ENCODE measurements around the gene TSPAN18.

DNA sequence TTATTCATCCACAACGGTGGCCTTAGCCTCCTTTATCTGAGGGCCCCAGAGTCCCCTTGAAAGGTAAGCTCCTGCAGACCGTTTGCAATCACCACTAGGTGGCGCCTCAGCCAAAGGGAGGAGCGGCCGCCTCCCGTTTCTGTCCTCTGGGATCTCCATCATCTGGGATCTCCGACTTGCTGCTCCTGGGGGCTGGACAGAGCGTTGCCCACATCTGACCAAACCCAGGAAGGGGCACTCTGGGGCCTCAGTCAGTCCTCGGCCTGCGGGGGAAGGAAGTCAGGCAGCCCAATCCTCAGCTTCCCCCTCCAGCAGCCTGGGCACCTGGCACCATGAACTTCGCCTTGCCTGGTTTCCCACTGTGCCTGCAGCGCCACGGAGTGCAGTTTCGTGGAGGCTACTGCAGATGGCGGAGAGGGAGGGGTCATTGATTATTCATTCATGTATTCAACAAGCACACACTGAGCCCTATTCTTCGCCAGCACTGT, 200.5 kb downstream of the TSPAN18 start:
- TF ChIP-seq, protein P1, sequence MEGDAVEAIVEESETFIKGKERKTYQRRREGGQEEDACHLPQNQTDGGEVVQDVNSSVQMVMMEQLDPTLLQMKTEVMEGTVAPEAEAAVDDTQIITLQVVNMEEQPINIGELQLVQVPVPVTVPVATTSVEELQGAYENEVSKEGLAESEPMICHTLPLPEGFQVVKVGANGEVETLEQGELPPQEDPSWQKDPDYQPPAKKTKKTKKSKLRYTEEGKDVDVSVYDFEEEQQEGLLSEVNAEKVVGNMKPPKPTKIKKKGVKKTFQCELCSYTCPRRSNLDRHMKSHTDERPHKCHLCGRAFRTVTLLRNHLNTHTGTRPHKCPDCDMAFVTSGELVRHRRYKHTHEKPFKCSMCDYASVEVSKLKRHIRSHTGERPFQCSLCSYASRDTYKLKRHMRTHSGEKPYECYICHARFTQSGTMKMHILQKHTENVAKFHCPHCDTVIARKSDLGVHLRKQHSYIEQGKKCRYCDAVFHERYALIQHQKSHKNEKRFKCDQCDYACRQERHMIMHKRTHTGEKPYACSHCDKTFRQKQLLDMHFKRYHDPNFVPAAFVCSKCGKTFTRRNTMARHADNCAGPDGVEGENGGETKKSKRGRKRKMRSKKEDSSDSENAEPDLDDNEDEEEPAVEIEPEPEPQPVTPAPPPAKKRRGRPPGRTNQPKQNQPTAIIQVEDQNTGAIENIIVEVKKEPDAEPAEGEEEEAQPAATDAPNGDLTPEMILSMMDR (IDR thresholded peaks at IDR 0.05; ENCODE audit: low read depth, low read length), result peak; percentile 97
- TF ChIP-seq EZH2phosphoT487 (IDR thresholded peaks at IDR 0.05; ENCODE audit: low read depth), result no peak

Measured in OCI-LY3 (cell line).